ENCODE results near the gene LSP1.
"Not testable (repeated sequence)": the region's sequence is repeated elsewhere in the genome, so short reads cannot be mapped to it uniquely, and the experiment has no call there.

The LSP1 gene

DNA sequence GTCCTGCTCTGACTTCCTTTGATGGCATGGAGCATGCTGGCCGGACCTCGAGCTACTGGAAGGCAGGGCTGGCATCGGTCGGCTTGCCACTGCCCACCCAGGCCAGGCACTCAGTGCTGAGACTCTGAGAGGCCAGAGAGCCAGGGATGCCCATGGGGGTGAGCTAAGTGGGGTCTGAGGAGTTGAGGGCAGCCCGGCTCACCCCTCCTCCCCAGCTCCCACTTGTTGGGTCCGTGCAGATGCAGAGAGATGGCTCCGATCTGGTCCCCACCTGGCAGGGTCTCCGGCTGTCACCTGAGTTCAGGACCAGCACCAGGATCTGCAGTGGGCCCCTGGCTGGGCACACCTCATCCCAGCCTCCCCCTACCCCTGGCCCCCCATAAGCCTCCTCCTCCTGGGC is 13.3 kb downstream of the LSP1 start:
- DNase-seq = no peak

DNA sequence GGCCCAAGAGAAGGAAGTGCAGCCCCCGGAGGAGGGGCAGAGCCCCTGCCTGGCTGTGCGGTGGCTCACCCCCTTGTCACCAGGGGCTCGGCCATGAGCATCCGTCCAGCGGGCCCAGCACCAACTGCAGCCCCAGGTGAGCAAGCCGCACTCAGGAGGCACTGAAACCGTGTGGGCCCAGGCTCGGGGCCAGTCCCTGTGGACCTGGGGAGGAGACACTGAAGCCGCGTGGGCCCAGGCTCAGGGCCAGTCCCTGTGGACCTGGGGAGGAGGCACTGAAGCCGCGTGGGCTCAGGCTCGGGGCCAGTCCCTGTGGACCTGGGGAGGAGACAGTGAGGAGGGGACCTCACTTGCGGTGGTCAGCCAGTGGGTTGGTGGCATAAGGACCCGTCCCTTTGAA is 13.9 kb downstream of the LSP1 start:
- no peak for DNase-seq

DNA sequence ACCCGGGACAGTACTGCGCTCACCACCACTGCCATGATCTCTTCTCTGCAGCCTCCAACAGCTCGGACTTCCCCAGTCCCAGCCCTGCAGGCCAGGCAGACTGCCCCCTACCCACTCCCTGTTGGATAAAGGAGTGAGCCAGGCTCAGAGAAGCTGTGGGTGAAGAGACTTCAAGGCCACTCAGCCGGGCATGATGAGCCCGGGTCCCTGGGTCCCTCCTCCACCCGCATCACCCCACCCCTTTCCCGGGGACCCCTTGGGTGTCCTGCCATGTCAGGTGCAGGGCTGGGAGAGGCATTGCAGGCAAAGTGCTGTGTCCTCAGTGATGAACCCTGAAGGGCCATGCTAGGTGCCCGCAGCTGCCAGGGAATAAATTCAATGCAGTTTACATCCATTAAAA is 14.5 kb downstream of the LSP1 start:
- DNase-seq = no peak

DNA sequence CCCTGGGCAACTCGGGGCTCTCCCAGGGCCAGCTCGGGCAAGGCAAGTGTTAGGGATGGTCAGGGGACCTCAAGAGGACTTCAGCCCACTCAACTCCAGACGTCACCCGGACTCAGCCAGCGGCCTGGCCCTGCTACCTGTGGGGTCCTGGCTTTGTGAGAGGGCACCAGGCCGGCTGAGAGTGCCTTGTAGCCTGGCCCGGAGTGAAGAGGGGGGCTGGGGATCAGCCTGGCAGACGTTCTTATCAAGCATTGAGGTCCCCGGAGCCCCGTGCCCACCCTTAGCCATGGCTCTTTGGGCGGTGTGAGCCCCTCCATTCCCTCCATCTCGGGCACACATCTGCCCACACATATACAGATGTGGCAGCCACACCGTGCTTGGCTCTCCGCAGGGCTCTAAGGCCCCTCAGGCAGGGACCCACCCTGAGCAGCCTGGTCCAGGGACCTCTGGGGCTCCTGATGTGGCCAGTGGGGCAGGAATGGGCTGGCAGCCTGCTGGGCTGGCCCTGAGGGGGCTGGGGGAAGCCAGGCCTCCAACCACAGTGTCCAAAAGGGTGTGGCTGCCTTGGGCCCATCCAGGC is 15.3 kb downstream of the LSP1 start:
- DNase-seq = no peak

DNA sequence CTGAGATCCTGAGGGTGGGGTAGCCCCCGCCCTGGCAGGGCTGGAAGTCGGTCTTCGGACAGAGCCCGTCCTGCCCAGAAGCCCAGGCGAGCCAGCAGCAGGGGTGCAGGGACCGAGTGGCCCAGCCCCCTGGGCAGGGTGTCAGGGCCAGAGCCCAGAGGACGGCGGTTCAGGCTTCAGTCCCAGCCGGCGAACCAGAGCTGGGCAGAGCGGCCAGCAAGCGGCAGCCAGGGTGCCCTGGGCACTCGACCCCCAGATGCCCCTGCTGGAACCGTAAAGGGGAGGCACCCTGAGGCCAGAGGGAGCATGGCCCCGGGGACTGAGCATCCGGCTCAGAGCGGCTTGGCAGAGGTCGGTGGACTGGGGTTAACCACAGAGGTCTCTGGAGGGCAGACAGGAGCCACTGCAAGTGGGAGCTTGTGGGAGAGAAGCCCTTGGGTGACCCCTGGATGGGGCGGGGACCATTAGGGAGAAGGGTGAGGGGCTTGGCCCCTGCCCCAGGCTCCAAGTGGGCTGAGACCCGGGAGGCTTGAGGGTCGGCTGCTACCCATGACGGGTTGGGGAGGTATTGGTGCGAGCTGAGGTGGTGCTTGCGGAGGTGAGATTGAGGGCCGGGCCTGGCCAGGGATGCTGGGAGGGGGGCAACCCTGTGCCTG is 15.9 kb downstream of the LSP1 start:
- DNase-seq = no peak

DNA sequence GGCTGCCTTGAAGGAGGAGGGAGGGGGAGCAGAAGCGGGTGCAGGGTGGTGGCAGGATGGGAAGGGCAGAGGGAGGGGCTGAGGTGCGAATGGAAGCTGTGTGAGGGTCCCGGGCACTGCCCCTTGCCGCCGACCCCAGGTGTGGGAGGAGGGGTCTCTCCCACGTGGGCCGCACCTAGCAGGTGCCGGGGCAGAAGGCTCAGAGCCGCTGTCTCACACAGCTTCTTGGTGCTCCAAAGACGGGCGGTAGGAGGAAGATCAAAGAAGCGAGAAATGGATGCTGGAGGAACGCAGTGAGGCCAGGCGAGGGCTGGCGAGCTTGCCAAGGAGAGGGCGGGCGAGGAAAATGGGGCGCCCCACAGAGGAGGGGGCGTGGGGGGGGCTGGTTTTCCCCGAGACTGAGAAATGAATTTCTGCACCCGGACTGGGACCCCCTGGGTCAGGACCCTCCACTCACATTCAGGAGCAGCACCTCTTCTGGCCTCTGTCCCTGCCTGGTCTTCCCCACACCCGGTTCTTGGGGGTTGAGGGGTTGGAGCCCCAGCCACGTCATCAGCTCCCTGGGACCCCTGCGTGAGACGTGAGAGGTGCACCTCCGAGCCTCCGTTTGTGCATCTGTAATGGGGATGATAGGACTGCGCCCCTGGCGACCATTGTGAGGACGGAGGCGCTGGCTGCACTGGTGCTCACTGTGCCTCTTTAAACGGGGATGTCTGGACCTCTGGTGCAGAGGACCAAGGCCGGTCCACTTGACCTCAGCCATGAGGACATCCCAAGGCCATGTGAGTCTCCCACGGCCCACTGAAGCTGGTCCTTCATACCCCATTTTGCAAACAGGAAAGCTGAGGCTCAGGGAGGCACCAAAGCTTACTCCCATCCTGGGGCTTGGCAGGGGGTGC is 16.8 kb downstream of the LSP1 start:
- no peak for DNase-seq

DNA sequence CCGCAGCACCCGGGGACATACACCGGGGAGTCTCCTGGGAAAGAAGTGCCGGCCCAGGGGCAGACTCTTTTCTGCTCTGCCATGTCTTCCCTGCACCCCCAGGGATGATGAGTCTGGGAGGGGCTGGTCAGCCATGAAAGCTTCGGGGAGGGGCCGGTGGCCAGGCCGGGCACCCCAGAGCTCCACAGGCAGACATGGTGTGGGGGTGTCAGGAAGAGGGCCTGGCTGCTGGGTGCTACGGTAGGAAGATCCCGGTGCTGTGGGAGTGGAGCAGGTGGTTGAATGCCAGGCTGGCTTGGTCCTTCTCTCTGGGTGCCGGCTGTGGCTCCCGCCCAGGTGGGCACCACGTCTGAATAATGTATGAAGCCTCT is 17.4 kb downstream of the LSP1 start:
- no peak for DNase-seq

DNA sequence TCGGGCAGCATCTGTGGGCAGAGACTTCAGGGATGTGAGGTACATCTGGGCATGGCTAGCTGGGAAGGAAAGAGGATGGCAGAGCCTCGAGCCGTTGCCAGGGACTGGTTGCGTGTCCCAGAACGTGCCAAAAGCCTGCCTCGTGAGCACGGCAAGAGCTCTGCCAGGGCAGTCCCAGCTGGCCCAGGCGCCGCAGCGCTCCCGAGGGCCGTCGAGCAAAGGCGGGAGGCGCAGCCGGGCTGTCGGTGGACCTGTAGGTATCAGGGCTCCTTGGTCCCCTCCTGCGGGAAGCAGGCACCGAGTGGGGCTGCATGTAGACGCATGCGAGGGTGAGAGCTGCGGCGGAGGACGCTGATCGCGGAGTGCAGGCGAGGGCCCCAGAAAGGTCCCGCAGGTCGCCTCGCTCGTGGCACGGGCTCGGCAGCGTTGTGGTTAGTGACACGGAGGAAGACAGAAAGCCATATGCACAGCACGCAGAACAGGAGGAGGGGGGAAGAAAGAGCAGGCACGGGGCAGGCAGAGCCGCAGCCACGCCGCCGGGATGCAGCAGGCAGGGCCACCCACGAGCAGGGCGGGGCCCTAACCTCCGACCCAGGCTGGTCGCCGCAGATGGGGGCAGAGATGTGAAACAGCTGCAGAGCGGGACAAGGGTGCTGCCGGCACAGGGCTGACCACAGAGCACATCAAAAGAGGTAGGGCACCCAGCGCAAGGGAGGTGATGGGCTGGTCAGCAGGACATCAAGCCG is 18.0 kb downstream of the LSP1 start:
- peak; percentile 33 for DNase-seq

DNA sequence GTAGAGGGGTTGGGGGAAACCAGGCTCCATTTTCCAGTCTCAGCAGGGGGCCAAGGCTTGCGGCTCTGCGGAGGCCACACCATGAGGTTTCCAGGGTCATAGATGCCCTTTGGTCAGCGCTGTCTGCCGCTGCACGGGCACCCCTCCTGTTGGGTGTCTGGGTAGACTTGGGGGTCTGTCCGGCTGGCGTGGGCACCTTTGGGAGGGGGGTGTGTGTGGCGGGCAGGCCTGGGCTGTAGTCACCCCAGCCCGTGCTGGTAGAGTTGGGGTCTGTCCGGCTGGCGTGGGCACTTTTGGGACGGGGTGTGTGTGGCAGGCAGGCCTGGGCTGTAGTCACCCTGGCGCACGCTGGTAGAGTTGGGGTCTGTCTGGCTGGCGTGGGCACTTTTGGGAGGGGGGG is 18.6 kb downstream of the LSP1 start:
- DNase-seq = no peak

DNA sequence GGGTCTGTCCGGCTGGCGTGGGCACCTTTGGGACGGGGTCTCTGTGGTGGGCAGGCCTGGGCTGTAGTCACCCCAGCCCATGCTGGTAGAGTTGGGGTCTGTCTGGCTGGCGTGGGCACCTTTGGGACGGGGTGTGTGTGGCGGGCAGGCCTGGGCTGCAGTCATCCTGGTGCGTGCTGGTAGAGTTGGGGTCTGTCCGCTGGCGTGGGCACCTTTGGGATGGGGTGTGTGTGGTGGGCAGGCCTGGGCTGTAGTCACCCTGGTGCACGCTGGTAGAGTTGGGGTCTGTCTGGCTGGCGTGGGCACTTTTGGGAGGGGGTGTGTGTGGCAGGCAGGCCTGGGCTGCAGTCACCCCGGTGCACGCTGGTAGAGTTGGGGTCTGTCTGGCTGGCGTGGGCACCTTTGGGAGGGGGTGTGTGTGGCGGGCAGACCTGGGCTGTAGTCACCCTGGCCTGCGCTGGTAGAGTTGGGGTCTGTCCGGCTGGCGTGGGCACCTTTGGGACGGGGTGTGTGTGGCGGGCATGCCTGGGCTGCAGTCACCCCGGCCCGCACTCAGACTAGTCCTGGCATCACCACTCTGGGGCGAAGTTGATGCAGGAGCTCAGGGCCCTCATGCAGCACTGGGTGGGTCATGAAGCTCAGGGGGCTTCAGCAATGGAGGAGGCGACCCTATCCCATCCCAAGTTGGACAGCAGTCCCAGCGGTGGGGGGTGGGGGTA is 19.5 kb downstream of the LSP1 start:
- DNase-seq = no peak

DNA sequence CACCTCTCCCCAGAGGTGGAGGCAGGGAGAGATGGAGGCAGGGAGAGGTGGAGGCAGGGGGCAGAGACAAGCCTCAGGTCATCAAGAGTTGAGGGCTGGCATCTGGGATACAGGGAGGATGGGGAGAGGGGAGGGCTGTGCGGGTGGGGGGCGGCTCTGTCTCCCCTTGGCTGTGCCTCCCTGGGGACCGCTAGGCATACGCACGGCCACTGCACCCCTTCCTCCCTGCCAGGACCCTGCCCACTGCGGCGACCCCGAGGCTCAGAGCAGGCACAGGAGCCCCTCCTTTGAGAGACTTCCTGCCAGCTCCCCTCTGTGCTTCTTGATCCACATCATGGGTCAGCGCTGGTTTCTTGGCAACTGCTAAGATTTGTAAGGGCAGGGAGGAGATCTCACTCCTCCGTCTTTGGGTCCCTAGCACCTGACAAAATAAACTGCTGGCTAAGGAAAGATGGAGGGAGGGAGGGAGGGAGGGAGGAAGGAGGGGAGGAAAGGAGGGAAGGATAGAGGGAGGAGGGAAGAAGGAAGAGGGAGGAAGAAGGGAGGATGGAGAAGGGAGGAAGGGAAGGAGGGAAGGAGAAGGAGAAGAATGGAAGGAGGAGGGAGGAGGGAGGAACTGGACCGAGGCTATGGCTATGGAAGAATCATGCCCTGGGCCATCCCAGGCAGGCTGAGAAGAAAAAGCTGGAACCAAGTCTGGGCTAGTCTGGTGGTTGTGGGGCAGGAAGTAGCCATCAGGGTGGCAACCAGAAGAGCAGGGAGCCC is 20.3 kb downstream of the LSP1 start:
- DNase-seq = no peak

DNA sequence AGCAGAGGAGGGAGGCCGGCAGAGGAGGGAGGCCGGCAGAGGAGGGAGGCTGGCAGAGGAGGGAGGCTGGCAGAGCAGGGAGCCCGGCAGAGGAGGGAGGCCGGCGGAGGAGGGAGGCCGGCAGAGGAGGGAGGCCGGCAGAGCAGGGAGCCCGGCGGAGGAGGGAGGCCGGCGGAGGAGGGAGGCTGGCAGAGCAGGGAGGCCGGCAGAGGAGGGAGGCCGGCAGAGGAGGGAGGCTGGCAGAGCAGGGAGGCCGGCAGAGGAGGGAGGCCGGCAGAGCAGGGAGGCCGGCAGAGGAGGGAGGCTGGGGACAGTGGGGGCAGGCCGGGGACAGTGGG is 20.9 kb downstream of the LSP1 start:
- DNase-seq = not testable (repeated sequence)

DNA sequence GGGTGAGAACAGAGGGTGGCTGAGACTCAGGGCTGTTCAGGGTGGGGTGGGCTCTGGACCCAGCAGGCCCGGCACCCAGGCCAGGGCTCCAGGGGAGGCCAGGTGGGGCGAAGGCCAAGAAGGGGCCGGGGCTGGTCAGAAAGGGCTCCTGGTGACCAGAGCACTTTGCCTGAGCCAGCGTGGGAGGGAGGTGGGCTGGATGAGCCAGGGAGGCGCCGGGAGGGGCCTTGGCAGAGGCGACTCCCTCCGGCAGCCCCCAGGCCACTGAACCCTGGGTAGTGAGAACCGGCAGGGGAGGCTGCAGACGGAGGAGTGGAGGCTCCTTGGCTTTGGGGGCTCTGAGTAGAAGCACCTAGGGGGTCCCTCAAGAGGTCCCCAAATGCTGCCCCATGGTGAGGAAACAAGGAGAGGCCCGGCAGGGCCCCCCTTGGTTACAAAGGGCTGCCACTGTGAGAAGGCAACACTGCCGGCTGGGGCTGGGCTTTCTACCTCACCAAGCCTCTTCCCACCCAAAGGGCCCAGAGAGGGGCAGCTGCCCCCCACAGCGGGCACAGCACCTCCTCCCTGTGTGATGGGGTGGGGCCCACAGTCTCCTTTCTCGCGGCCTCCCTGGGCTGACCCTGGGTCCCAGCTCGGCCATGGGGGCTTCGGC is 21.7 kb downstream of the LSP1 start:
- DNase-seq = not testable (repeated sequence)

DNA sequence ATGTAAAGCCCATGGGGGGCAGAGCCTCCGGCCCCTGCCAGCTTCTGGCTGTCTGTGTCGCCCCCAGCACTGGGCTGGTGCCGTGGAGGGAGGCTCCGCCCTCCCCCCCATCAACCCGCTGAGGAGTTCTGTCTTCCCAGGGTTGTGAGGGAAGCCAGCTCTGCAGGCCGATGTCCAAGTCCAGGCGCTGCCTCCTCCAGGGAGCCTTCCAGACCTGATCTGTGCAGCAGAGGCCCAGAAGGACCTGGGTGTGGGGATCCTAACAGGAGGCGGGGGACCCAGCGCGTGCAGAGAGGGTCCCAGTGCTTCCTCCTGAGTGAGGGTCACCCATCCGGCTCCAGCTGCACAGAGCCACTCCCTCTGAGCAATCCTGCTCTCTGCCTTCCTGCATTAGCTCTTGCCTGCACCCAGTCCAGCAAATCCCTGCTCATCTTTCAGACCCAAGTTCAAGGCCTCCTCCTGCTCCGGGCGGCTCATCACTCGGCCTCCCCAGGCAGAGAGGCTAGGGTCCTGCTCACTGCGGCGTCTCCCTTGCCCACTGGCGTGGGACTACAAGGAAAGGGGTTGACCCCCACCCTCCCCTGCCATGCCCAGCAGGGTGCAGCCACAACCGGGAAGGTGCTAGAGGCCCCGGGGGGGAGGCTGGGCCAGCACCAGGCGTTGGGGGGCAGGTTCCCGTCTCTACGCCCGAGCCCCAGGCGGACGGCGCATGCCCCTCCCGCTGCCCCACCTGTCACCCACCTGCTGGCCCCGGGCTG is 22.4 kb downstream of the LSP1 start:
- DNase-seq = no peak

DNA sequence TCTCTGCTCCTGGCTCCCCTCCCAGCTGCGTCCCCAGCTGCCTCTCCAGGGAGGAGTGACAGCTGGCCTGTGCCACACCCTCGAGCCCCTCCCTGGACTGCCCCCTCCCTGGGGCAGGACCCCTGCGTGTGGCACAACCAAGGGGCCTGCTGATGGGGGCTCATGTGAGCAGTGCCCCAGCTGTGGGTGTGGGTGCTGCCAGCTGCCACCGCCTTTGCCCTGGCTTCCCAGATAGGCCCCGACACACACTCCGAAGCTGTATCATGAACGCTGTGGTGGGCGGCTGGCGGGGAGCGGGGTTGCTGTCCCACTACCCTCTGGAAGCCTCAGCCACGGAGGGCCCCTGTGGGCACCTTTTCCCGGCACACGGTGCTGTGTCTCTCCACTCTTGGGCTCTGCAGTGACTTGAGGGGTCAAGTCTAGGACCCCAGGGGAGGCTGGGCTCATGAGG is 23.0 kb downstream of the LSP1 start:
- DNase-seq = not testable (repeated sequence)

DNA sequence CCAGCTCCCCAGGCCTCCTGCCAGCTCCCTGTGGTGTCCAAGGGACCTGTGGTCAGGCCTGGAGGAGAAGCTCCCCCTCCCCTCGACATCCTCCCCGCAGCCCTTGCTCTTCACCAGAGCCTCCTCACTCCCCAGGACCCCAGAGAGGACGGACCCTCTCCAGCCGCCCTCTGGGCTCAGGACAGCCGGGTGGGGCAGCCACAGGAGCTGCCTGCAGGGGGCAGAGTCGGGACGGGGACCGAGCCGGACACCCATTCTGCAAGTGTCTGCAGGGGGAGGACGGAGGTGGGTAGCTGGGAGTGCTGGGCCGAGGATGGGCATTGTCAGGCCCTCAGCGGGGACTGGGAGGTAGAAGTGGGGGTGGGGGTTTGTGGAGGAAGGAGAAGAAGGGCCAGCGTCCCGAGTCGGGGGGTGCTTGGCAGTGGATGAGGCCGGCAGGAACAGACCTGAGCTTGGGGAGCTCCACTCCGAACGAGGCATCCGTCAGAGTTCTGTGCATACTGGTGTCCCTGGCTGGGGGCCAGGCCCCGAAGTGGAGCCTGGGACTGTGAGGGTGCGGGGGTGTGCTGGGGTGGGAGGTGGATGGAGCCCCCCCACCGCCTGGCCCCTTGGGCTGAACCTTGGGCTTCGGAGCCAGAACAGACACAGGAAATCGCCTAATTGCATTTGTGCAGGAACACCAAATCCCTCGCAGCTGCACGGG is 23.6 kb downstream of the LSP1 start:
- DNase-seq = no peak

DNA sequence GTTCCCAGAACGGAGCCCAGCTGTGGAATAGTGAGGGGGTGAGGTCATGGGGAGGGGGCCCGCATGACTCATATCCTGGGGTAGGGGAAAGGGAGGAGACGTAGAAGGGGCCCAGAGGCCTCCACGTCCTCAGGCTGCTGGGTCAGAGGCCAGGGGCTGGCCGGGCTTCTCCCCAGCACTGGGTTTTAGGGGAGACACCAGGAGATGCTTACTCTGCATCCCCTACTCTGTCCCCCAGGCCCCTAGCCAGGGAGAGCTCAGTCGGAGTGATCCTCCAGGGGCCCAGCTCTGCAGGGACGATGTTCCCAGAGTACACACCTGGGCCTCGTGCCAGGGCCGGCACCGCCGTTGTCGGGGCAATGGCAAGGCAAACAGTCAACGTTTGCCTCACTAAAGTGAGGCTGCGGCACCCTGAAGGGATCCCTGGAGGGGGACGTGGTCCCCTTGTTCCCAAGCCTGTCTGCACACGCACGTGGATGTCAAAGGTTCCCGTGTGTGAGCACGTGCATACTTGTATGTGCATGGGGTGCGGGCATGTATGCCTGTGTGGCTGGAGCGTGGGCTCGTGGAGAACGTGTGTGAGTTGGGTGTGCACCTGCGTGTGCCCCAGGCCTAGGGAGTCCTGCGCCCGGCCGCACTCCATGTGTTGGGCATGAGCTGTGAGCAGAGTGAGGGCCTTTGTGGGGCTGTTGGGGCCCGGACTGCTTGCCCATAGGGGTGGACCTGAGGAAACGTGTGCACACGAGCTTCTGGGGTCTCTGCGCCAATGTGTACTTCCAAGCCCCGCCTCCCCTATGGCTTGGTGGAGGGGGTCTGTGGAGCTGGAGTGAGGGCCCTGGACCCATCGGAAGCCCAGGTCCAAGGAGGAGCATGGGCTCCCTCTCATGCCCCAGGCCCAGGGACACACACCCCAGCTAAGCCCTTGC is 24.6 kb downstream of the LSP1 start:
- DNase-seq = no peak

DNA sequence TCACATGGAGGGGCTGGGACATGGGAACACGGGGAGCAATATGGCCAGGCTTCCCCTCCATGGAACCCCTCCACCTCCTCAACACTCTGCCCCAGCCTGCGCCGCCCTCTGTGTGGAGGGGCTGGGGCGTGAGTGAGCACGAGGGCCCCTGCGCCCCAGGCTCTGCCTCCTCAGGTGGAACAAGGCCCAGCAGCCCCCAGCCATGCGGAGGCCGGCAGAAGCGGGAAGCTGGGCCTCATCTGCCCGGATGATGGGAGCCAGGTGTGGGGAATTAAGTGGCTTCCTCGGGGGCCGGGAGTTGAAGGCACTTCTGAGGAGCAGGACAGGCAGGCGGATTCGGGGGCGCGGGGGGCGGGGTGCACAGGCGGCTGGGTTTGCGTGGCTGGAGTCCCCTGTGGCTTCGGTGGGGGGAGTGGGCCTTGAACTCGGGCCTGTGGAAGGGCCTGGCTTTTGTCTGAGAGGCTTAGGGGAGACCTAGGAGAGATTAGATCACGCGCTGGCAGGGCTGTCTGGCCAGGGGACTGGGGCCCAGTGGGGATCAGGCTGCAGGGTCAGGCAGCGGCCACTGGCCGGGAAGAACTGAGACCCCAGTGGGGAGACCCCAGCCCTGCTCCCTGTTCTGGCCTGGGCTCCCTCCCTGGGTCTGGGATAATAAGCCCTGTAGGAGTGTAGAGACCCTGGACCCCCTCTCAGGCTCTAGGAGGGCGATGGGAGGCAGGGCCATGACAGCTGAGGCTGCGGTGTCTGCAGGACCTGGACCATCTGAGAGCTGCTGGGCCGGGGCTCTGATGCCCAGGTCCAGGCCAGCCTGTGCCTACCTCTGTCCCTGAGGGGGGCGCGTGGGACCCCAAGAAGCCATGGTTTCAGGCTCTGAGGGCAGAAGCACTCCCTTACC is 25.5 kb downstream of the LSP1 start:
- no peak for DNase-seq

All from activated CD4-positive, alpha-beta T cell treated with anti-CD3 and anti-CD28 coated beads, Interleukin-2, Interleukin-6, amounts not matched to agents 100 ng/mL and 50 ng/mL, durations not matched to agents 16 hours and 8 hours (primary cell).